Measurements from ENCODE around the gene RSRC1.

DNA sequence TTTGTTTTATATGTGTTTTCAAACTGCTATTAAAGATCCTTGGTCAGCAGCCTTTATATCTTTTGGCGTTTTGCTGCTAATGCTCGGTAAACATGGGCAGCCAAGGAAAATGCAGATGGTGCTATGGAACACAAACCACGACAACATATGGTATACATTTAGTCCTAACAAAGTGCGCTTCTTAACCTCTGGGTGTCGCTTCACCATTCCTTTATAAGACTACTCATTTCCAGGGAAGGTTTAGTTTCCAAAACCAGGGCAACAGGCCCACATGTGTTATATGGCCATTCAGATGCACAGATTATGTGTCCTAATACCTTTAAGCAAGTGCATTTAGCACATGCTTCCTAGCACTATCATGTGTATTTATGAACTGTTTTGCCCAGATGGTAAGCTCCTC lies 18.4 kb upstream of the RSRC1 start:
- TF ChIP-seq POLR2A (IDR thresholded peaks at IDR 0.05; ENCODE audit: low read length), result no peak
- no peak for TF ChIP-seq GATA1 (IDR thresholded peaks at IDR 0.05; ENCODE audit: low read depth, low read length)
